Karpas-422 (cell line): ENCODE results near the gene CHRM2. TPM values are rescaled to one million over a fixed set of nuclear protein-coding genes. Genes with fewer than 3 reads are reported as not detected.

Experiments
- DNase-seq: peaks from one replicate; pipeline ENCODE4 v3.0.0-alpha.2; 2015
- H2AFZ ChIP-seq: fragments of 200-600 bp; sonication (generic); 2 replicates; pipeline ENCODE4 v1.6.1; 2014; ENCODE audit warnings: antibody characterized with exemption, low read length, mixed read lengths
- H3K27ac ChIP-seq: fragments of 200-600 bp; sonication (generic); 2 replicates; pipeline ENCODE4 v1.5.1; 2014; ENCODE audit warnings: mild to moderate bottlenecking, low read length, moderate library complexity
- H3K27me3 ChIP-seq: fragments of 200-600 bp; sonication (generic); 2 replicates; pipeline ENCODE4 v1.6.1; 2014; ENCODE audit warnings: low read length, mixed read lengths
- H3K36me3 ChIP-seq: fragments of 200-600 bp; sonication (generic); 2 replicates; pipeline ENCODE4 v1.6.1; 2014; ENCODE audit warnings: low read length, mixed read lengths; ENCODE audit not compliant: insufficient read depth
- H3K4me1 ChIP-seq: fragments of 200-600 bp; sonication (generic); 2 replicates; pipeline ENCODE4 v1.6.1; 2014; ENCODE audit warnings: mild to moderate bottlenecking, low read length, mixed read lengths
- H3K4me2 ChIP-seq: fragments of 200-600 bp; sonication (generic); 2 replicates; pipeline ENCODE4 v1.6.1; 2014; ENCODE audit warnings: low read length, low read depth, mild to moderate bottlenecking; ENCODE audit not compliant: poor library complexity, severe bottlenecking
- H3K4me3 ChIP-seq: fragments of 200-600 bp; sonication (generic); 2 replicates; pipeline ENCODE4 v1.5.1; 2014; ENCODE audit warnings: mild to moderate bottlenecking, antibody characterized with exemption, low read length, mixed read lengths
- H3K79me2 ChIP-seq: fragments of 200-600 bp; sonication (generic); 2 replicates; pipeline ENCODE4 v1.6.1; 2014; ENCODE audit warnings: mild to moderate bottlenecking, low read length, mixed read lengths
- H3K9ac ChIP-seq: fragments of 200-600 bp; sonication (generic); 2 replicates; pipeline ENCODE4 v1.6.0; 2014; ENCODE audit warnings: low read length
- H3K9me2 ChIP-seq: fragments of 200-600 bp; sonication (generic), shearing (Covaris generic); replicated peaks from 2 replicates; pipeline ENCODE4 v1.6.0; 2014; ENCODE audit warnings: mild to moderate bottlenecking, low read length, moderate library complexity; ENCODE audit not compliant: insufficient read depth
- H3K9me3 ChIP-seq: fragments of 300-700, 200-600 bp; sonication (generic); 2 replicates; pipeline ENCODE4 v1.6.1; 2014; ENCODE audit warnings: low read length, mixed read lengths
- H4K20me1 ChIP-seq: fragments of 200-600 bp; sonication (generic); 2 replicates; pipeline ENCODE4 v1.6.1; 2014; ENCODE audit warnings: mild to moderate bottlenecking, antibody characterized with exemption, low read length, low read depth; ENCODE audit not compliant: insufficient read depth
- total RNA-seq: library from RNA; depleted of rRNA; stranded (reverse); fragments of >200 nt; shearing (Covaris generic); gene quantifications from 2 replicates; pipeline ENCODE4 v1.2.3, GENCODE V29; 2014; ENCODE audit warnings: low replicate concordance

Gene CHRM2
- total RNA-seq, 1 experiment from 2014 or later = not detected

DNA sequence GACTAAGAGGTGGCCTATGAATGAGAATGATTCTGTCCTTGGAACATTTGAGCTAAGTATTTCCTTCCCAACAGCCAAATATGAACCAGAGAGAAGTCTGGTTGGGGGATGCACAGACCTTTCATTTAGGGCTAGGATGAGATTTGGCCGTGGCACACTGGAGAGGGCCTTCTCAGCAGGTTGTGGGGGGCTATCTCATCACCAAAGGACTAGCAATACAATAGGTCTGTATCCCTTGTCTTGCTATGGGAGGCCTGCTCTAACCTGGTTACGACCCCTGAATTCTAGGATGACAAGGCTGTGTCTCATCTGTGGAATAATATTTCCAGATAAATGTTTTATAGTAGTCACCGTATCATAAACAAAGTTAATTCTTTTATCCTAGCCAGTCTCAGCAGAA, 133.0 kb downstream of the CHRM2 start:
- Histone ChIP-seq H3K4me2 (no peak overlapping the region), H3K9ac (no peak overlapping the region), H3K79me2 (no peaks in the 10 kb centered on the region), H4K20me1 (no peaks in the 10 kb centered on the region), H2AFZ (no peak overlapping the region), H3K27ac (no peak overlapping the region), H3K4me3 (no peak overlapping the region), H3K36me3 (no peaks in the 10 kb centered on the region), H3K9me2 (no peaks in the 10 kb centered on the region), H3K27me3 (no peaks in the 10 kb centered on the region), H3K4me1 (no peaks in the 10 kb centered on the region), H3K9me3 (no peaks in the 10 kb centered on the region)
- DNase-seq = no peak

DNA sequence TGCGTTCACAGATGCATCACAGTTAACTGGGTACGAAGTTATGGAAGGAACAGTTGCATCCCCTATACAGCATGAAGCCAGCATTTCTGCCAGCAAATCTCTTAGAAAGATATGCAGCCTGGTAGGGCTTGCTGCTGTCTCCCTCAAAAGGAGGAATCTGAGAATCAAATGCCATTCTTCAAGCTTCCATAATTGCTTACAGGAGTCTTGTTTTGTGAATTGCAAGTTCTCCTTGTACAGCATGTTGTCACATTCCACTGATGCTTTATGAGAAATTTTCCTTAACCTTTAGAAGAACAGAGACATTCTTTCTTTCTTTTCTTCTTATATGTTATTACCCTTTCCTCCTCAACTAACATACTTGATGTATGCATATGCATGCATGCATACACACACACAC, 134.6 kb downstream of the CHRM2 start:
- Histone ChIP-seq H3K9me3 (no peaks in the 10 kb centered on the region), H3K9me2 (no peaks in the 10 kb centered on the region), H3K36me3 (no peaks in the 10 kb centered on the region), H3K4me1 (no peaks in the 10 kb centered on the region), H3K79me2 (no peaks in the 10 kb centered on the region), H3K27ac (no peak overlapping the region), H3K4me2 (no peak overlapping the region), H3K9ac (no peak overlapping the region), H3K27me3 (no peaks in the 10 kb centered on the region), H2AFZ (no peak overlapping the region), H4K20me1 (no peaks in the 10 kb centered on the region), H3K4me3 (no peak overlapping the region)
- DNase-seq = no peak

- DNase-seq = no peak
- Histone ChIP-seq H3K9me3 (no peaks in the 10 kb centered on the region), H4K20me1 (no peaks in the 10 kb centered on the region), H3K27me3 (no peaks in the 10 kb centered on the region), H3K9ac (no peak overlapping the region), H3K36me3 (no peaks in the 10 kb centered on the region), H3K27ac (no peak overlapping the region), H3K9me2 (no peaks in the 10 kb centered on the region), H3K4me3 (no peak overlapping the region), H3K79me2 (no peaks in the 10 kb centered on the region), H3K4me2 (no peak overlapping the region), H3K4me1 (no peaks in the 10 kb centered on the region), H2AFZ (no peak overlapping the region)
Observed at GRCh38 chr7:137003566-137003965, 135.1 kb downstream of the CHRM2 start.

DNA sequence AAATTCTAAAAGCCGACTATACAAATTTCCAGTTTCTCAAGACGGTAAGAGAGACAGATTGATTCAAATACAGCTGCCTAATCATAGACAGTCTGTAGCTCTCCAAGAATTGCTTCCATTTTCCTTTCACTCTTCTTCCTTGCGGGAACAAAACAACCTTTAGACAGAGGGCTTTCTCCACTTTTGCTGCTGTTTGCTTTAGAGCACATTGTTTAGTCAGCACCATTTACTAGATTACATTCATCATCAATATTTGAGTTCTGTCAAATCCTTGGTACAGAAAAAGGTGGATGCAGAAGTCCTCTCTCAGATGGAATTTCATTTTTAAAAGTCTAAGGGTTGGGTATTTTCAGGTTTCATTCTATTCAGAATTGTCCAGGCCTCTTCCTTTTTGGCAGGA, 137.4 kb downstream of the CHRM2 start:
- H3K27ac ChIP-seq = no peak overlapping the region
- no peak overlapping the region for H2AFZ ChIP-seq
- no peaks in the 10 kb centered on the region for H3K27me3 ChIP-seq
- H3K36me3 ChIP-seq = no peaks in the 10 kb centered on the region
- H3K4me3 ChIP-seq = no peak overlapping the region
- H3K79me2 ChIP-seq = no peaks in the 10 kb centered on the region
- no peaks in the 10 kb centered on the region for H4K20me1 ChIP-seq
- no peak overlapping the region for H3K9ac ChIP-seq
- DNase-seq = no peak
- H3K9me2 ChIP-seq = no peaks in the 10 kb centered on the region
- no peak overlapping the region for H3K4me2 ChIP-seq
- no peaks in the 10 kb centered on the region for H3K9me3 ChIP-seq
- no peaks in the 10 kb centered on the region for H3K4me1 ChIP-seq

DNA sequence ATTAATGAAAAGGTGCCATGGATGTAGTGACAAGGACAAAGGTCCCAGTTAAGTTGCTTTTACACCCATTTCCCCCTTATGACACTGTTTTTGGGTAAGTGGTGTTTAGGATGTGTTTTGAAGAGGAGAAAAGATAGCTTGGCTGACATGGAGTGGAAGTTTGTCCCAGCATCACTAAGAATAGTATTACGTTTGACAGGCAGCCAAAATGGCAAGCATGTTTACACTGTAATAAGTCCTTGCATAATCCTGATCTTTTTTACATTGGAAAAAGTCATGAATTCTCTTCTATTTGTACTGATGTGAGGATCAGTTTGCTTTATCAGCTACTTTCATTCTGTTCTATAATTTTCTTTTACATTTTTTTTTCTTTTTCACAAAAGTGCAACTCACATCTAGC, 137.8 kb downstream of the CHRM2 start:
- Histone ChIP-seq H3K4me1 (no peaks in the 10 kb centered on the region), H3K27me3 (no peaks in the 10 kb centered on the region), H3K4me3 (no peak overlapping the region), H4K20me1 (no peaks in the 10 kb centered on the region), H3K9ac (no peak overlapping the region), H3K27ac (no peak overlapping the region), H3K9me3 (no peaks in the 10 kb centered on the region), H3K36me3 (no peaks in the 10 kb centered on the region), H3K9me2 (no peaks in the 10 kb centered on the region), H3K4me2 (no peak overlapping the region), H2AFZ (no peak overlapping the region), H3K79me2 (no peaks in the 10 kb centered on the region)
- DNase-seq = no peak

GRCh38 chr7:137007001-137007694, 138.7 kb downstream of the CHRM2 start:
- Histone ChIP-seq H3K36me3 (no peaks in the 10 kb centered on the region), H3K9ac (no peak overlapping the region), H3K9me2 (no peaks in the 10 kb centered on the region), H4K20me1 (no peaks in the 10 kb centered on the region), H3K4me2 (no peak overlapping the region), H3K27me3 (no peaks in the 10 kb centered on the region), H3K9me3 (no peaks in the 10 kb centered on the region), H3K27ac (no peak overlapping the region), H3K79me2 (no peaks in the 10 kb centered on the region), H2AFZ (no peak overlapping the region), H3K4me3 (no peak overlapping the region), H3K4me1 (no peaks in the 10 kb centered on the region)
- DNase-seq = no peak

DNA sequence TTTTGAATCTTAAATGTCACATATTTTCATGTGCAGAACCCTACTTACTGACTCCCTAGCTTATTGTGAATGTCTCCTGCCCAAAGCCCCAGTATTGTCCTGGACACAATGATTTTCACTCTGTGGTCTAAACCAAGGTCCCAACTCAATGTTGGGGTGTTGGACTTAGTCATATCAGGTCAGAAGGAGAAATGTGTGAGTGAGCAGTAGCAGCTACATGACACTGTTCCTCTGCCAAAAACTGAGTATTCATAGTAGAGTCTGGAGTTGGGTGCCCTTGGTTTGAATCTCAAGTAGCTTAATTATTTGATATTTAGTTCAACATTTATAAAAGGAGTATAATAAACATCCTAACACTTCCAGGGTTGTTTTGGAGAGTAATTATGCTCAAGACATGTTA, 141.0 kb downstream of the CHRM2 start:
- H2AFZ ChIP-seq = no peak overlapping the region
- no peaks in the 10 kb centered on the region for H3K9me3 ChIP-seq
- H3K4me2 ChIP-seq = no peak overlapping the region
- H3K36me3 ChIP-seq = no peaks in the 10 kb centered on the region
- H3K9me2 ChIP-seq = no peaks in the 10 kb centered on the region
- no peaks in the 10 kb centered on the region for H3K79me2 ChIP-seq
- H3K27me3 ChIP-seq = no peaks in the 10 kb centered on the region
- DNase-seq = no peak
- H3K4me3 ChIP-seq = no peak overlapping the region
- no peaks in the 10 kb centered on the region for H4K20me1 ChIP-seq
- no peak overlapping the region for H3K9ac ChIP-seq
- no peak overlapping the region for H3K27ac ChIP-seq
- H3K4me1 ChIP-seq = no peaks in the 10 kb centered on the region

GRCh38 chr7:137015015-137015414, 146.6 kb downstream of the CHRM2 start:
- Histone ChIP-seq H2AFZ (no peak overlapping the region), H4K20me1 (no peaks in the 10 kb centered on the region), H3K36me3 (no peaks in the 10 kb centered on the region), H3K9ac (no peak overlapping the region), H3K27me3 (no peaks in the 10 kb centered on the region), H3K4me1 (no peaks in the 10 kb centered on the region), H3K27ac (no peak overlapping the region), H3K79me2 (no peaks in the 10 kb centered on the region), H3K4me3 (no peak overlapping the region), H3K4me2 (no peak overlapping the region), H3K9me3 (no peaks in the 10 kb centered on the region), H3K9me2 (no peaks in the 10 kb centered on the region)
- no peak for DNase-seq

DNA sequence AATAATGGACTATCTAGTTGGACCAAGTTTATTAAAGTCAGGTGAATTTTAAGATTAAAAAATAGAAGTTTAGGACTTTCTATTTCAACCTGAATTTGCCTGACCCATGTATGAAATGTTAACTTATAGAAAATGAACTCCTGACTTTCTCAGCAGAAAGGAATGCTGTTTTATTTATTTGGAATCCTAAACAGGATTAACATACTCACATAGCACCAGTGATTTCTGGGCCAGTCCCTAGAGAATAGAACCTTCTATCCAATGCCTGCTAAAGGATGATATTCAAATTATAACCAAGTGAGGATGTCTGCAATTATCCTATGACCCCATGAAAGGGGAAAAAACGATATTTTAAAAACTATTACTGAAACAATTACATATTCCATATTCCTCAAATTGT, 148.8 kb downstream of the CHRM2 start:
- Histone ChIP-seq H3K4me3 (no peak overlapping the region), H3K9me2 (no peaks in the 10 kb centered on the region), H3K4me2 (no peak overlapping the region), H3K9me3 (no peaks in the 10 kb centered on the region), H3K36me3 (no peaks in the 10 kb centered on the region), H3K4me1 (no peaks in the 10 kb centered on the region), H4K20me1 (no peaks in the 10 kb centered on the region), H2AFZ (no peak overlapping the region), H3K79me2 (no peaks in the 10 kb centered on the region), H3K27ac (no peak overlapping the region), H3K27me3 (no peaks in the 10 kb centered on the region), H3K9ac (no peak overlapping the region)
- DNase-seq = no peak
